Esophagus squamous epithelium (tissue), 5 donors: ENCODE data around the gene CAPN15. TPM values are rescaled to one million over a fixed set of nuclear protein-coding genes. Genes with fewer than 3 reads are reported as not detected.

ENCODE experiments used
- DNase-seq: peaks from one replicate; lab custom pipeline; 2025; lab: John Stamatoyannopoulos, UW
- H3K27ac ChIP-seq, 4 donors: fragments of 200-600 bp; sonication (generic); one replicate each; pipeline ENCODE4 v1.5.1; 2016 to 2019; ENCODE audit warnings: mild to moderate bottlenecking in 1 of 4
- H3K27me3 ChIP-seq, 4 donors: fragments of 200-600 bp; sonication (generic); 1 replicate in 3 of 4; 2 replicates in 1 of 4; pipeline versions ENCODE4 v1.5.1 to v1.6.0; 2017 to 2021; ENCODE audit warnings: antibody characterized with exemption in 1 of 4
- H3K36me3 ChIP-seq, 3 donors: fragments of 200-600 bp; sonication (generic); one replicate each; pipeline ENCODE4 v1.5.1; 2016 to 2019
- H3K4me1 ChIP-seq, 3 donors: fragments of 200-600 bp; sonication (generic); one replicate each; pipeline ENCODE4 v1.5.1; 2017 to 2019
- H3K4me3 ChIP-seq, 4 donors: fragments of 200-600 bp; sonication (generic); 1 replicate in 3 of 4; 2 replicates in 1 of 4; pipeline ENCODE4 v1.5.1; 2016 to 2019; ENCODE audit warnings: mild to moderate bottlenecking in 2 of 4, moderate library complexity in 1 of 4
- H3K9me3 ChIP-seq, 3 donors: fragments of 200-600 bp; sonication (generic); one replicate each; pipeline ENCODE4 v1.5.1; 2016 to 2019
- POLR2A ChIP-seq, 4 donors: fragments of 450-650 bp; IDR thresholded peaks; one replicate each; pipeline ENCODE4 v1.6.1; 2017; ENCODE audit warnings: antibody characterized with exemption in 4 of 4, mild to moderate bottlenecking in 4 of 4, moderate library complexity in 3 of 4
- WGBS, 2 donors: methylation state at CpG; one replicate each; pipeline ENCODE4 v1.1.5; 2018; 5-methylcytosine and 5-hydroxymethylcytosine counted together
- intact Hi-C: fragments of 100-400 bp; cut with DNase I; formaldehyde crosslinking; loops from one replicate; pipeline ENCODE4 v1.15.0; 2022
- total RNA-seq, 4 donors: library from RNA; depleted of rRNA; stranded (reverse); fragments of >200 nt; gene quantifications; one replicate each; pipeline ENCODE4 v1.1.0, GENCODE V29; 2016
- TF ChIP-seq, protein P1 (sequence below), 6 experiments: fragments of 450-650 bp in 4 of 6; fragments of 200-600 bp in 2 of 6; sonication (generic) in 2 of 6; IDR thresholded peaks; one replicate each; pipeline ENCODE4 v1.5.1; 2016 to 2019; ENCODE audit warnings: antibody characterized with exemption in 6 of 6, mild to moderate bottlenecking in 4 of 6, moderate library complexity in 4 of 6
- donor health status: DM: yes; HTN: yes; CAD: no.

The CAPN15 gene
- total RNA-seq, 4 donors from 2014 or later: 29.4 to 69.6 (median 52.4) TPM

DNA sequence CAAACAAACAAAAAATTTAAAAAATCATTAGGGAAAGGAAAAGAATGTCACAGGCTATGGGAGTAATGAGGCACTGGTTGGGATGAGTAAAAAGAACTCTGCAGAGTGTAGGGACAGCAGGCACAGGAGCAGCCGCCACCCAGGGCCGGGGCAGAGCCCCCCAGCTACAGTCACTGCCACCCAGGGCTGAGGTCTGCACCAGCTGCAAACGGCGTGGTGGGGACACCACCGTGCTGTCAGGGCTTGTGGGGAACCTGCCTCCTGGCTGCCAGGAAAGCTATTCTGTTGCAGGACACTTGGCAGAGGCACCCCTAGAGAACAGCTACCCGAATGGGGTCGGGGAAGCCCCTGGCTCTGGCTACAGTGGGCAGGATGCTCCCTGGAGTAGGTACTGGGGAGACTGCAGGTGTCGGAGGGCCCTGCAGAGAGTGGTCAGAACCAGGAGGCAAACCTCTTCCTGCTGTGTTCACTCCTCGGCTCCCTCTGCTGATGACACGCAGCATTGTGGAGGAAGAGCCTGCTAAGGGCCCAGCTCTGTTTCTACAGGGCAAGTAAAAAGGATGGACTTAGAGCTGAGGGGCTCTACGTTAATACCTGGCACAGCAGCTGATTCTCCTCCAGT lies 32.3 kb upstream of the CAPN15 start:
- H3K9me3 ChIP-seq: no peaks in the 10 kb centered on the region

DNA sequence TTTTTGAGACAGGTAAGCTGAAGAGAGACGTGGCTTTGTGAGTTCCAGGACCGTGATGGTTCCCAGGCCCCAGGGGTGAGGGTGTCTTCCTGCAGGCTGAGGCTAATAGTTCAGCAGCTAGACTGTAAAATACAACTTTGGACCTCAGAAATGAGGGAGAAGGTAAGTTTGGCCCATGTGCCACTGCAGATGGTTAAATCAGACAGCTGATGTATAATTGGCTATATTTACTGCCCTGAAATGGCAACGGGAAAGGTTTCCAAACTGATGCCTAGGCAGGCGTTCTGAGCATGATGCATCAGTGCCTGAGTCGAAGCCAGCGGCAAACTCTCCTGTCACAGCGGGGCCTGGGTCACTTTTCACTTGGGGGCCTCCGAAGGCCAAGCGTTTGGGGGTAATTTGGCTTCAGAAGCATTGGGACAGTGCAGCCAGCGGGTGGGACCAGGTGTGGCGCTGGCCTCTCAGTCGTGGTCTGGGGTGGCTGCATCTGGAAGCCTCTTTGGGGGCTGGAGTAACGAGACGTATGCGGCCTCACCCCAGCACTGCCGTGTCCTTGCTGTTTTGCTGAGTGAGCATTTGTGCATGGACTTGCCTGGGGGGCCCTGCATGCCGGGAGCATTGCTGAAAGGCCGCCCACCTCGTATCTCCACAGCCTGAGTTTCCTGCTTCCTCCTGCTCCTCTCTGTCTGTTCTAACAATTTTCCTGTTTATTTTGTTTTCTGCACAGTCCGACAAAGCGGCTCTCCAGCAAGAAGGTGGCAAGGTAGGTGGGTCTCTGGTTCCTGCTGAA lies 31.2 kb upstream of the CAPN15 start:
- Histone ChIP-seq H3K27ac (no peak overlapping the region), H3K36me3 (peaks cover 0 to 30% (median 0%) of the 10 kb centered on the region in 3 donors), H3K27me3 (no peaks in the 10 kb centered on the region), H3K9me3 (no peaks in the 10 kb centered on the region), H3K4me3 (no peak overlapping the region), H3K4me1 (no peaks in the 10 kb centered on the region)
- WGBS, 2 donors: 83 to 88% methylated on average over 19 to 20 of the region's 21 CpGs
- TF ChIP-seq, protein P1, sequence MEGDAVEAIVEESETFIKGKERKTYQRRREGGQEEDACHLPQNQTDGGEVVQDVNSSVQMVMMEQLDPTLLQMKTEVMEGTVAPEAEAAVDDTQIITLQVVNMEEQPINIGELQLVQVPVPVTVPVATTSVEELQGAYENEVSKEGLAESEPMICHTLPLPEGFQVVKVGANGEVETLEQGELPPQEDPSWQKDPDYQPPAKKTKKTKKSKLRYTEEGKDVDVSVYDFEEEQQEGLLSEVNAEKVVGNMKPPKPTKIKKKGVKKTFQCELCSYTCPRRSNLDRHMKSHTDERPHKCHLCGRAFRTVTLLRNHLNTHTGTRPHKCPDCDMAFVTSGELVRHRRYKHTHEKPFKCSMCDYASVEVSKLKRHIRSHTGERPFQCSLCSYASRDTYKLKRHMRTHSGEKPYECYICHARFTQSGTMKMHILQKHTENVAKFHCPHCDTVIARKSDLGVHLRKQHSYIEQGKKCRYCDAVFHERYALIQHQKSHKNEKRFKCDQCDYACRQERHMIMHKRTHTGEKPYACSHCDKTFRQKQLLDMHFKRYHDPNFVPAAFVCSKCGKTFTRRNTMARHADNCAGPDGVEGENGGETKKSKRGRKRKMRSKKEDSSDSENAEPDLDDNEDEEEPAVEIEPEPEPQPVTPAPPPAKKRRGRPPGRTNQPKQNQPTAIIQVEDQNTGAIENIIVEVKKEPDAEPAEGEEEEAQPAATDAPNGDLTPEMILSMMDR (IDR thresholded peaks at IDR 0.05): no peak
- intact Hi-C loops: loop anchor here (10.0 kb wide), 1 partner anchor 101 kb away; the partner anchor contains the start of gene NME4
- no peak for DNase-seq

More for the DNA sequence above, 32.3 kb upstream of the CAPN15 start:
- TF ChIP-seq POLR2A (IDR thresholded peaks at IDR 0.05): no peak
- TF ChIP-seq, protein P1 (IDR thresholded peaks at IDR 0.05): peak in 3 of 6 experiments; percentile 12 to 46 (median 12)
- H3K4me1 ChIP-seq: no peaks in the 10 kb centered on the region
- DNase-seq: no peak
- WGBS, 2 donors: 71 to 78% methylated on average over 6 to 11 of the region's 11 CpGs
- H3K27ac ChIP-seq: no peak overlapping the region
- intact Hi-C loops: loop anchor here (10.0 kb wide), 1 partner anchor 100 kb away; the partner anchor contains the start of gene NME4
- H3K36me3 ChIP-seq: peaks cover 0 to 41% (median 0%) of the 10 kb centered on the region in 3 donors
- no peak overlapping the region for H3K4me3 ChIP-seq
- H3K27me3 ChIP-seq: no peaks in the 10 kb centered on the region

DNA sequence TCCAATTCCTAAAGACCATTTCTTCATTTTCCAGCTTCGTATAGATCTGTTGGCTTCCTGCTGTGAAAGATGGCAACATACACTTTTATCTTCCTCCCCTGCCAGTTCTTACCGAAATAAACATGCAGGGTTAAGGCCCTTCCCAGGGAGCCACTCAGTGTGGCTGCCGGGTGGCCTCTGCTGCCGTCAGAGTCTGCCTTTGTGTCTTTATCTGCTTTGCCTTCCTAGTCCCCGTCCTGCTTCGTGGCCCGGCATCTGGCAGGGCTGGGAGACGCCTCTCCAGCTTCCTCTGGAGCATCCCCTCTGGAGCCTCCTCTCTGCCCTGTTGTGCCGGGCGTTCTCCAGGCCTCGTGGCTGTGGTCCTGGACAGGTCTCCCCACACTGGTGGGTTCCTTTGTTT lies 30.3 kb upstream of the CAPN15 start:
- no peak overlapping the region for H3K27ac ChIP-seq
- TF ChIP-seq POLR2A (IDR thresholded peaks at IDR 0.05): no peak
- TF ChIP-seq, protein P1 (IDR thresholded peaks at IDR 0.05): no peak
- no peaks in the 10 kb centered on the region for H3K4me1 ChIP-seq
- no peaks in the 10 kb centered on the region for H3K9me3 ChIP-seq
- DNase-seq: no peak
- intact Hi-C loops: loop anchor here (10.0 kb wide), 1 partner anchor 102 kb away; the partner anchor contains the start of gene NME4
- peaks cover 0 to 22% (median 0%) of the 10 kb centered on the region in 3 donors for H3K36me3 ChIP-seq
- WGBS, 2 donors: 89 to 91% methylated on average over 10 to 11 of the region's 11 CpGs
- H3K4me3 ChIP-seq: no peak overlapping the region
- no peaks in the 10 kb centered on the region for H3K27me3 ChIP-seq

DNA sequence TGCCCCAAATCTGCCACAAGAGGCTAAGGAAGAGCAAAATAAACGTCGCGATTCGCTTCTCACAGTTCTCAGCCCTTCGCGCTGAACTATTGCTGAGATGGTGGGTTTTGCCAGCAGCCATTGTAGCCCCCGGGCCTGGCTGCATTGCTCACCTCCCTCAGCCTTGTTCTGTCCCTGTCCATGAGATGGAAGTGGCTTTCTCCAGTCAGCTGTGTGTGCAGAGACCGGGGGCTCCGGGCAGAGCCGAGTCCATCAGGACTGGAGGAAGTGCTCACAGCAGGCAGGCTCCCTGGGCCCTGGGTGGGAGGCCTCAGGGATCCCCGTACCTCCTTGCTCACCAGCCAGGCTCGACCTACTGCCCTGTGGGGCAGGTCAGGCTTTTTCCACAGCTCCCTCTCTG lies 27.6 kb upstream of the CAPN15 start:
- DNase-seq: no peak
- TF ChIP-seq, protein P1 (IDR thresholded peaks at IDR 0.05): no peak
- TF ChIP-seq POLR2A (IDR thresholded peaks at IDR 0.05): no peak
- WGBS, 2 donors: 87 to 92% methylated on average over 7 to 9 of the region's 12 CpGs
- Histone ChIP-seq H3K27me3 (no peaks in the 10 kb centered on the region), H3K4me3 (no peak overlapping the region), H3K4me1 (no peaks in the 10 kb centered on the region), H3K27ac (no peak overlapping the region), H3K36me3 (peaks cover 0 to 30% (median 0%) of the 10 kb centered on the region in 3 donors), H3K9me3 (no peaks in the 10 kb centered on the region)
- intact Hi-C loops: loop anchor here (10.0 kb wide), 1 partner anchor 105 kb away; the partner anchor contains the start of gene NME4

DNA sequence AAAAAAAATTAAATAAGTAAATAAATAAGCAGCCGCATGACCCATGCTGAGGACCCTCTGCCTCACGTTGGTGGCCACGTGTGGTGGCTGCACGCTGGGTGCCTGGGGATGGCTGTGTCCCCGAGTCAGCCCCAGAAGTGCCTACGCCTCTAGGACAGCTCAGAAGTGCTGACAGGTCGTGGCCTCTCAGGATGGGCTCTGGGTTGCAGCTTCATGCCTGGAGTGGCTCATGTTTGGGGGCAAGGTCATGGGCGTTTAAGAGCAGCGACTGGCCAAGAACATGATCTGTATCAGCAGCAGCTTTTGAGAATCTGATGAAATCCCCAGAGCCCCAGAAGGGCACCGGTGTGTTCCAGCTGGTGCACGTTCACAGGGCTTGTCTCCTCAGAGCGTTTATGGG lies 26.8 kb upstream of the CAPN15 start:
- intact Hi-C loops: no loop called here
- no peak for DNase-seq
- H3K27me3 ChIP-seq: no peaks in the 10 kb centered on the region
- no peaks in the 10 kb centered on the region for H3K4me1 ChIP-seq
- 80 to 85% methylated on average over 12 of the region's 12 CpGs for WGBS, 2 donors
- H3K27ac ChIP-seq: no peak overlapping the region
- H3K9me3 ChIP-seq: no peaks in the 10 kb centered on the region
- H3K36me3 ChIP-seq: peaks cover 0 to 38% (median 0%) of the 10 kb centered on the region in 3 donors
- TF ChIP-seq, protein P1 (IDR thresholded peaks at IDR 0.05): no peak
- no peak for TF ChIP-seq POLR2A (IDR thresholded peaks at IDR 0.05)
- no peak overlapping the region for H3K4me3 ChIP-seq
